Tibial nerve (tissue), 4 donors: ENCODE results near the gene IL25. TPM values are rescaled to one million over a fixed set of nuclear protein-coding genes. Genes with fewer than 3 reads are reported as not detected.

Source experiments
- DNase-seq, 2 donors: peaks; one replicate each; pipeline ENCODE4 v3.0.0-alpha.2; 2019; ENCODE audit warnings: low spot score in 2 of 2
- H3K27ac ChIP-seq, 4 donors: fragments of 200-600 bp; sonication (generic) in 3 of 4; one replicate each; pipeline ENCODE4 v1.5.1; 2017 to 2019; ENCODE audit warnings: mild to moderate bottlenecking in 1 of 4
- H3K27me3 ChIP-seq, 2 donors: fragments of 200-600 bp; sonication (generic) in 1 of 2; one replicate each; pipeline versions ENCODE4 v1.5.1 to v1.6.0; 2017 to 2019
- H3K36me3 ChIP-seq, 3 donors: fragments of 200-600 bp; sonication (generic); one replicate each; pipeline ENCODE4 v1.5.1; 2018 to 2019
- H3K4me1 ChIP-seq, 4 donors: fragments of 200-600 bp; sonication (generic) in 3 of 4; one replicate each; pipeline ENCODE4 v1.5.1; 2017 to 2019
- H3K4me3 ChIP-seq, 4 donors: fragments of 200-600 bp; sonication (generic) in 3 of 4; one replicate each; pipeline ENCODE4 v1.5.1; 2017 to 2019; ENCODE audit warnings: mild to moderate bottlenecking in 1 of 4, moderate library complexity in 1 of 4
- H3K9me3 ChIP-seq, 4 donors: fragments of 200-600 bp; sonication (generic) in 3 of 4; one replicate each; pipeline ENCODE4 v1.5.1; 2017 to 2019
- CTCF ChIP-seq, 5 experiments: fragments of 200-600 bp in 3 of 5; fragments of 450-650 bp in 2 of 5; sonication (generic) in 3 of 5; IDR thresholded peaks; one replicate each; pipeline ENCODE4 v1.5.1; 2016 to 2019; ENCODE audit warnings: antibody characterized with exemption in 5 of 5, mild to moderate bottlenecking in 3 of 5, moderate library complexity in 2 of 5
- EP300 ChIP-seq, 2 donors: sonication (generic); formaldehyde crosslinking; IDR thresholded peaks; one replicate each; pipeline ENCODE4 v1.6.1; 2017; ENCODE audit warnings: antibody characterized with exemption in 2 of 2, mild to moderate bottlenecking in 1 of 2
- POLR2A ChIP-seq, 2 donors: fragments of 450-650 bp; IDR thresholded peaks; one replicate each; pipeline ENCODE4 v1.6.1; 2017; ENCODE audit warnings: antibody characterized with exemption in 2 of 2, mild to moderate bottlenecking in 2 of 2, moderate library complexity in 2 of 2
- WGBS, 2 donors: methylation state at CpG; one replicate each; pipeline ENCODE4 v1.1.5; 2018; 5-methylcytosine and 5-hydroxymethylcytosine counted together
- total RNA-seq, 4 donors: library from RNA; depleted of rRNA; stranded (reverse); fragments of >200 nt; gene quantifications; one replicate each; pipeline ENCODE4 v1.1.0, GENCODE V29; 2016

IL25 gene
- total RNA-seq, 4 donors from 2014 or later = not detected

- no peak for TF ChIP-seq CTCF (IDR thresholded peaks at IDR 0.05)
- 72 to 74% methylated on average over 13 of the region's 13 CpGs for WGBS, 2 donors
- Histone ChIP-seq H3K4me1 (peaks cover 5 to 37% (median 15%) of the 10 kb centered on the region in 4 donors), H3K27me3 (no peaks in the 10 kb centered on the region), H3K36me3 (peaks cover 0 to 30% (median 19%) of the 10 kb centered on the region in 3 donors), H3K4me3 (no peak overlapping the region), H3K27ac (no peak overlapping the region), H3K9me3 (no peaks in the 10 kb centered on the region)
- no peak for DNase-seq
Measured at GRCh38 chr14:23326491-23327332, 45.9 kb upstream of the IL25 start.

GRCh38 chr14:23327947-23328744 is 44.5 kb upstream of the IL25 start:
- peaks cover 0 to 26% (median 18%) of the 10 kb centered on the region in 3 donors for H3K36me3 ChIP-seq
- peak overlapping the region in 2 of 4 donors; percentile 47 to 70 for H3K27ac ChIP-seq
- 40 to 45% methylated on average over 4 of the region's 4 CpGs for WGBS, 2 donors
- H3K9me3 ChIP-seq = no peaks in the 10 kb centered on the region
- no peaks in the 10 kb centered on the region for H3K27me3 ChIP-seq
- TF ChIP-seq POLR2A (IDR thresholded peaks at IDR 0.05) = no peak
- TF ChIP-seq CTCF (IDR thresholded peaks at IDR 0.05) = peak; percentile 71 to 91 (median 77)
- TF ChIP-seq EP300 (IDR thresholded peaks at IDR 0.05) = peak in 1 of 2 donors; percentile 25
- peaks cover 0 to 26% (median 5%) of the 10 kb centered on the region in 4 donors for H3K4me1 ChIP-seq
- no peak overlapping the region for H3K4me3 ChIP-seq
- DNase-seq = peak; percentile 52 to 74

- Histone ChIP-seq H3K27me3 (no peaks in the 10 kb centered on the region), H3K27ac (no peak overlapping the region), H3K4me3 (no peak overlapping the region), H3K36me3 (no peaks in the 10 kb centered on the region), H3K4me1 (no peaks in the 10 kb centered on the region), H3K9me3 (peaks cover 0 to 4% (median 0%) of the 10 kb centered on the region in 4 donors)
- DNase-seq = no peak
- TF ChIP-seq EP300 (IDR thresholded peaks at IDR 0.05) = no peak
- TF ChIP-seq POLR2A (IDR thresholded peaks at IDR 0.05) = no peak
- TF ChIP-seq CTCF (IDR thresholded peaks at IDR 0.05) = no peak
- WGBS, 2 donors = 82 to 88% methylated on average over 5 of the region's 5 CpGs
Measured at GRCh38 chr14:23335623-23336022, 37.0 kb upstream of the IL25 start.

- Histone ChIP-seq H3K27me3 (no peaks in the 10 kb centered on the region), H3K4me1 (no peaks in the 10 kb centered on the region), H3K9me3 (peaks cover 0 to 4% (median 0%) of the 10 kb centered on the region in 4 donors), H3K4me3 (no peak overlapping the region), H3K36me3 (no peaks in the 10 kb centered on the region), H3K27ac (no peak overlapping the region)
- TF ChIP-seq EP300 (IDR thresholded peaks at IDR 0.05) = no peak
- no peak for TF ChIP-seq CTCF (IDR thresholded peaks at IDR 0.05)
- no peak for TF ChIP-seq POLR2A (IDR thresholded peaks at IDR 0.05)
- no peak for DNase-seq
- WGBS, 2 donors = 81 to 82% methylated on average over 1 of the region's 1 CpG
Measured at GRCh38 chr14:23339506-23340268, 32.9 kb upstream of the IL25 start.
